ENCODE results near the gene RASSF3. TPM values are rescaled to one million over a fixed set of nuclear protein-coding genes. Genes with fewer than 3 reads are reported as not detected.

Gene RASSF3
- total and polyA plus RNA-seq, 2 experiments from 2014 or later: 20.6 to 39.6 TPM

GRCh38 chr12:64730588-64730969 lies 120.3 kb downstream of the RASSF3 start:
- peaks cover 2% of the 10 kb centered on the region for H3K27me3 Mint-ChIP-seq (ENCODE audit: insufficient read depth, low read depth, poor library complexity)
- H3K27ac ChIP-seq (ENCODE audit: low read depth): no peak overlapping the region
- H3F3A ChIP-seq (replicated peaks; ENCODE audit: low read depth): no peaks in the 10 kb centered on the region
- no peaks in the 10 kb centered on the region for H3K27me3 ChIP-seq (ENCODE audit: insufficient read depth)
- no peak overlapping the region for H2AFZ ChIP-seq
- H3K27ac Mint-ChIP-seq: peak overlapping the region; percentile 11
- no peaks in the 10 kb centered on the region for H3K79me2 ChIP-seq (replicated peaks; ENCODE audit: insufficient read depth)
- H3K4me3 ChIP-seq: no peak overlapping the region
- H3K4me1 ChIP-seq (ENCODE audit: insufficient read depth): no peaks in the 10 kb centered on the region
- no peaks in the 10 kb centered on the region for H3K9me2 ChIP-seq (ENCODE audit: insufficient read depth)
- DNase-seq (ENCODE audit: low spot score): no peak
- no peaks in the 10 kb centered on the region for H3K4me1 Mint-ChIP-seq
- 0 out of 2 replicates have a peak, but pooled peaks cover 7% of the 10 kb centered on the region for H4K20me1 ChIP-seq (replicated peaks; ENCODE audit: insufficient read depth)
- H3K4me2 ChIP-seq: no peak overlapping the region
- no peak for ATAC-seq
- no peaks in the 10 kb centered on the region for H3K9me3 Mint-ChIP-seq
- no peak overlapping the region for H3K4me3 Mint-ChIP-seq
- H3K36me3 Mint-ChIP-seq (ENCODE audit: low read depth): peaks cover 14% of the 10 kb centered on the region
- TF ChIP-seq CTCF (conservative IDR thresholded peaks at IDR 0.05; ENCODE audit: low read depth in 2 of 2): no peak
- no peak for TF ChIP-seq EZH2 (IDR thresholded peaks at IDR 0.05; ENCODE audit: low read depth, unreplicated experiment)
- TF ChIP-seq ETS1 (IDR thresholded peaks at IDR 0.05): no peak
- TF ChIP-seq JUNB (IDR thresholded peaks at IDR 0.05; ENCODE audit: unreplicated experiment): no peak
- TF ChIP-seq STAT1 (IDR thresholded peaks at IDR 0.05; ENCODE audit: unreplicated experiment): no peak
- TF ChIP-seq ZNF462 (CRISPR knock-in tag; IDR thresholded peaks at IDR 0.05): no peak
- TF ChIP-seq ZNF114 (CRISPR knock-in tag; IDR thresholded peaks at IDR 0.05): no peak
- no peaks in the 10 kb centered on the region for H3K36me3 ChIP-seq (ENCODE audit: insufficient read depth)
